ENCODE measurements around the gene PACSIN2.
"Not testable (repeated sequence)": the region's sequence is repeated elsewhere in the genome, so short reads cannot be mapped to it uniquely, and the experiment has no call there.

Gene PACSIN2

GRCh38 chr22:42943981-42944380 lies 71.0 kb downstream of the PACSIN2 start:
- no peak for DNase-seq

GRCh38 chr22:42942351-42942750 lies 72.6 kb downstream of the PACSIN2 start:
- DNase-seq = no peak

GRCh38 chr22:42939941-42940653 lies 74.9 kb downstream of the PACSIN2 start:
- DNase-seq = no peak

DNA sequence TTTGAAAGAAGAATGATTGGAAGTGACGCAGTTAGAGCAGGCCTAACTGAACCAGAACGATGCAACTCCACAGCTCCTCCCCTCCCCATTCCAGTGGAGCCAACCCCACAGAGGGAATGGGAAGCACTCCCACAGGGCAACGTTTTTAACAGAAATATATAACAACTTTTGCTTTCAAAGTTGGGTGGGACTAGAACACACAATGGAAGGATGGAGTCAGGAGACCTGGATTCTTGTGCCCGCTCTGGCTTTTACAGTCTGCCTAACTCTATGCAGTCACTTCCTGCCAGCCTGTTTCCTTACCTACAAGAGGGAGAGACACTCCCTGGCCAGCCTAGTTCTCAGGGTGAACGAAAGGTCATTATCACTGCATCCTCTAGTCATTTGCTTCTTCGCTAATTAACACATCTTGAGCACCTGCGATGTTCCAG lies 75.5 kb downstream of the PACSIN2 start:
- DNase-seq = no peak

DNA sequence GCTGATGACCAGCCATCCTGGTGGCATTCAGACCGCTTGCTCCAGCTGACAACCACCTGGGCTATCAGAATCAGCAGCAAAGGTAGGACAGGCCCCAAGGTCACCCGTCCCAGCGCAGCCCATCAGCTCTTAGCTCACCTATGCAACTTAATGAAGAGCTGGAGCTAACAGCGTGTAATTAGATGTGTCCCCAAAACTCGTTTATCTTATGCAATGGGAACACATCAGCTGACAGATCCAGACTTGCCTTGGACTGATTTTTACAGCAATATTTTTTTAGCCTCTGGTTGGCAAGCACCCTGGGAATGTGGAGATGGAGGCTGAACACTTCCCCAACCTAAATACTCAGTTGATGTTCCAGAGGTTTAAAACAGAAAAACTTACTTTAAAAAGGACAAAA lies 76.0 kb downstream of the PACSIN2 start:
- no peak for DNase-seq

GRCh38 chr22:42938449-42938848 lies 76.5 kb downstream of the PACSIN2 start:
- DNase-seq = no peak

DNA sequence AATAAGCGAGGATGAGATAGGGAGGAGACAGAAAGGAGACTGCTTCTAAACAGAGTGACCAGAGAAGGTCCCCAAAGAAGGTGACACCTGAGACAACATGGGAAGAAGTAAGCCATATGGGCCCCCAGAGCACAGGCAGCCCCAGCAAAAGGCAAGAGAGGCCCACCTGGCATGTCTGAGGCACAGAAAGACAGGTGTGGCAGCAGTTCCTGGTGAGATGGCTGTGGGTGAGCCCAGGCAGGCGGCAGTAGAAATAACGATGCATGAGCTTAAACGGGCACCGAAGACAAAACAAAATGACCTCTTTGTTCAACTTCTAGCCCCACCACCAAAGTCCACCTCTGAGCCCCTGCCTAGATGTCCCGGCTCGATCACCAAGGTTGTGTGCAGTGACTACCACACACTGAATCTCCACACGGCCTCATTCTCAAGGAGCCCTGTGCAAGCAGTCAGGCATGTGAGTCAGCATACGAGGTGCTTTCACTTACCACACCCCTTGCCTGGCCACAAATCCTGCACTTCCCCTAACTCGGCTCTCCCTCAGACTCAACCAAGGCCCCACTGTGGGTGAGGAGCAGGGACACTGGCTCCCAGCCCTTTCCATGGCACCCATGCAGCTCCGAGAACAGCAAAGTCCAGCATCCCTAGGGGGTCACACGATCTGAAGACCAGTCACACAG lies 77.6 kb downstream of the PACSIN2 start:
- DNase-seq = peak in 1 of 5 donors; percentile 44

DNA sequence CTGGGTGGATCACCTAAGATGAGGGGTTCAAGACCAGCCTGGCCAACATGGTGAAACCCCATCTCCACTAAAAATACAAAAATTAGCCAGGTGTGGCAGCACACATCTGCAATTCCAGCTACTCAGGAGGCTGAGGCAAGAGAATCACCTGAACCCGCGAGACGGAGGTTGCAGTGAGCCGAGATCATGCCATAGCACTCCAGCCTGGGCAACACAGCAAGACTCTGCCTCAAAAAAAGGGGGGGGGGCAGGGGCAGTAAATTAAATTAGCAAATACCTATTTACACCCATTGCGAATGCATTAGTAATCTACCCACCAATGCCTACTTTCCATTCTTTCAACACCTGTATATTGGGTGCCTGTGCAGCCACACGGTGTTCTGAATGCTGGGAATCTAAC lies 78.3 kb downstream of the PACSIN2 start:
- not testable (repeated sequence) for DNase-seq

DNA sequence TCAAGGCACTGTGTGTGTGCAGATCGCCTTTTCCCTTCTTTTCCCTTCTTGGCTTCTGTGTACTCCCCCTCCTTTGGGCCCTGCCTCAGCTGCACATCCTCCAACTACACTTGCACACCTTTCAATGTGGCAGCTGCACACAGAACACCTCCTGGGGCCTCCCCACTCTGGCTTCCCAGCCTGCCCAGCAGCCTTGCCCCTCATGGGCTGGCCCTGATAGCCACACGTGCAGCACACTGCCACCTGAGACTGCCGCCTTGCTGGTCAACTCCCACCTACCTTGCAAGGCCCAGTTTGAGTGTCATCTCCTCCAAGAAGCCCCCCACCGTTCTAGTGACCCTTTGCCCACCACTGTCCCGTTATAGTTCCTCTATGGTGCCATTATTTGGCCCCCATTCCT lies 80.6 kb downstream of the PACSIN2 start:
- DNase-seq = no peak

- DNase-seq = peak in 1 of 5 donors; percentile 18
Measured at GRCh38 chr22:42933485-42934091, 81.4 kb downstream of the PACSIN2 start.

DNA sequence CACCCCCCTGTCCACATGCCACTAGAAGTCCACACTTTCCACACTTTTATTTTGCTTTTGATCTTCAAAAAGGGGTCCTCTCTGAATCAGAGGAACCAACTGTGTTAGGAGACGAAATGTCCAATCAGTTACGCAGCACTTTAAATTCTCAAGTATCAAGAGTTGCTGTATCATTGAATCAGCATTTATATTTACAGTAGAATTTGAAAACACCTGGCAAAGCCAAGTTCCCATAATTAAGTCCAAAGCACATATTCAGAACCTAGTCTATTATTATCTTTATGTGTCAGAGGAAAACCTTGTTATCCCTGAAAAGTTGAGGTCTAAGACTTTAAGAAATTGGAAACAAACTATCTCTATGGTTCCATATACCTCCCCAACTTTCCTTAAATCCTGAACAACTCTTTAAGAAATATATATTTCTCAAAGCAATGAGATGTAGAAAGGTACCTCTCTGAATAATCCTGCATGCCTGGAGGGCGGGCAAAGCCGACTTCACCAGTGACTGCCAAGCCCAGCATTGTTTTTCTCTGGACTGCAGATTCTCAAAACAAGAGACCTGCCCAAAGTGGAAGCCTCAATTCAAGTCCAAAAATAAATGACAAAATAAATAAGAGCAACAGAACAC lies 82.0 kb downstream of the PACSIN2 start:
- no peak for DNase-seq

GRCh38 chr22:42932197-42932519 lies 82.8 kb downstream of the PACSIN2 start:
- DNase-seq = no peak

- no peak for DNase-seq
Measured at GRCh38 chr22:42931421-42932196, 83.3 kb downstream of the PACSIN2 start.

GRCh38 chr22:42930810-42931420 lies 84.0 kb downstream of the PACSIN2 start:
- DNase-seq = no peak

- DNase-seq = no peak
Measured at GRCh38 chr22:42929838-42930155, 85.2 kb downstream of the PACSIN2 start.

DNA sequence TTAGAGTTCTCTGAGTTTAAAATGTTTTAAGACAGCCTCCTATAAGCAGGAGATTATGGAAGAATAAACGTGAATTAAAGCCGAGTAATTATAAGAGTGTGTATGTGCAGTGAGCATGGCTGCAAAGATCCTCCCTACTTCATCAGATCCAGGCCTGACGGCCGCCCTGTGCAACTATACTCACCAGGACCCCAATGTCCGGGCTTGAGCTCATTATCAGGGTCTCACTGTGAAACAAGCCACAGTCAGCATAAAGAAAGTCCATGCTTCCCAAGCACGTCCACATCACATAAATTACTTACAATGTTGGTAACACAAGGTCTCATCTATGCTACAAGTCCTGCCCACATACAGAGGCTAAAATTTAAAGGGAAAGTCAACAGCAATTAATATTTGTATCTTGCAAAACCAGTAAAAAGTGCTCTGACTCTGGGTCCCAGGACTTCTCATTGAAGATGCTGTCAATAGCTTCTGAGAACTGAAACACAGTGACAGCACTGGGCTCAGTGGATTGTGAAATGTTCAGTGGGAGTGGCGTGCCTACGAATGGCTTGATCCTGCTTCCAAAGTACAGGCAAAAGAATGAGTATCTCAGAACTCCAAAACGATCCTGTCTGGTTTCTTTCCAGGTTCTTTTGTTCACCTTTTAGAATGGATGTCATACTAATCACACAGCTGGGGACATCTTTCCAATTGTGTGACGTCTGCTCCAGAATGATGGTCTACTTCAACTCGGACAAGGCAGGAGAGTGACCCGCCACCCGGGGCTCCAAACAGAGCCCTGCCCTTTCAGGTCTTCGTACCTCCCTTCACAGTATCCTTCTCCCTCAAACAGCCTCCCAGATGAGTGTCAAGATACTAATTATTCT lies 85.7 kb downstream of the PACSIN2 start:
- no peak for DNase-seq

GRCh38 chr22:42927966-42928365 lies 87.0 kb downstream of the PACSIN2 start:
- DNase-seq = no peak

- no peak for DNase-seq
Measured at GRCh38 chr22:42926768-42927167, 88.2 kb downstream of the PACSIN2 start.

DNA sequence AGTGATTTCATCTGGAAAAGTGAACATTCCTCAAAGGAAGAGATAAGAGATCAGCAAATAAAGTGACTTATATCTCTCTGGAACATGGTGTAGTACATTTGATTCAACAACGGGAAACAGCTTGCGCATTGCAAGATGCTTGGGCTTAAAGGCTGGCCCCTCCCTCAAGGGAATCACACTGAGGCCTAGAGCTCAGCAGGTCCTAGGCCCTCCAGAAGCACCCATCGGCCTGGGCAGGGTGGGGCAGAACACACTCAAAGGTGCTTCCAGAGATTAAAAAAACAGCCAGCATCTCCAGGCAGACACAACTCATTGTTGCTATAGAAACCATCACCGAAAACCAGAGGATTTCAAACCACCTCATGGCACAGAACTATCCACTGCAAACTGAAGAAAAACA lies 88.8 kb downstream of the PACSIN2 start:
- DNase-seq = no peak

DNA sequence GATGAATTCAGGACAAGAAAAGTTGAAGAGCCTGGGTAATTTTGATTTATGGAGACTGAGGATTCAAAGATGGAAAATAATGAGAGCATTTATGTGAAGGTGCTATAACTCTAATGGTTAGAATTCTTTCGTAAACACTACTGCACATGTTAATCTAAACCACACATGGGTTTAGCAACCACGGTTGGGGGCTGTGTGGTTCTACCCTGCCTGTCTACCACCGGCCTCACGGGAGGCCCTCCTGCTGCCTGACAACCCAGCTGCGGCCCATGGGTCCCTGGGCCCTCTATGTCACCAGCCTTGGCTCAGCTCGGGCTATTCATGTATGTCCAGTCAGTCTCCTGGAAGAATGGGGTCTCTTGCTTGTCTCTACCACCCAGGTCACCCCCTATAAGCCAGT lies 89.4 kb downstream of the PACSIN2 start:
- no peak for DNase-seq

DNA sequence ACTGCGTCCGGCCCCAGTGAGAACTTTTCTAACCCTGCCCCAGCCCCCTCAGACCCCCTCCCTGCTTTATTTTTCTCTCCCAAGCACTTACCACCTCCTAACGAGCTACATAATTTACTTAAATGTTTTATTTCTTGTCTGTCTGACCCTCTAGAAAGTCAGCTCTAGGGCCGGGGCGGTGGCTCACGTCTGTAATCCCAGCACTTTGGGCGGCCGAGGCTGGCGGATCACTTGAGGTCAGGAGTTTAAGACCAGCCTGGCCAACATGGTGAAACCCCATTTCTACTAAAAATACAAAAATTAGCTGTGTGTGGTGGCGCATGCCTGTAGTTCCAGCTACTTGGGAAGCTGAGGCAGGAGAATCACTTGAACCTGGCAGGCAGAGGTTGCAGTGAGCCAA lies 89.9 kb downstream of the PACSIN2 start:
- DNase-seq = not testable (repeated sequence)

GRCh38 chr22:42924436-42924835 lies 90.5 kb downstream of the PACSIN2 start:
- no peak for DNase-seq
